ENCODE data around the gene CSNK1G1.

Gene CSNK1G1

DNA sequence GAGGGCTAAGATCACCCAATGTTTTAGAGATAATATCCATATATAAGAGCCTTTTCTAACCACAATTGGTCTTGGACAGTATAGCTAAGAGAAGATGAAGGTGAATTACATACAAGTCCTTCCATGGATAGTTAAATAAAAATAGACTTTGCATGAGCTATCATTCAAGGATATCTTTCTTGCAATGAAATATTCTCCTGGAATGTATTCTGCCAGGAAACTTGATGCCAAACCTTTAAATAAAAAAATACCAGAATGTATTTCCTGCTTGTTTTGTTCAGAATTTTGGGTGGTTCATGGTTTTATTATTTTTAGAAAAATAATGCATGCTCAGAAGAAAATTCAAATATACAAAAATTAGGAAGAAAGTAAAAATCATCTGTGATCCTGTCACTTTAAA, 104.3 kb downstream of the CSNK1G1 start:
- H3K4me3 ChIP-seq (ENCODE audit: low read depth, low read length) = no peak overlapping the region

DNA sequence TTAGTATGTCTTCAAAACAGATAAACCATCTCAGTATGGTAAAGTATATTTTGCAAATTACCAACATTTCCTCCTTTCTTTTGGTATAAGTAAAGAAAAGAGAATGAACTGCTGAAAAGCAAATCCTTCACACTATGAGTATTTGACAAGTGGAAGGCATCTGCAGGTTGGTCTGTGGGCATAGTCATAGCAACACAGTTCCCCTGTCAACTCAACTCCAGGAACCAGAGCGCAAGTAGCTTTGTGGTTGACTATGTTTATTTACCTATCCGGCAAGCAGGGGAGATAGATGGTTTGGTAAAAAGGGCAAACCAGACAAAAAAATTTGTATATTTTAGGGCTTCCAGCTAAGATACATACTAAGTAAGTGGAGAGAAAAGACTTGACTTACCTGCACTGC, 104.9 kb downstream of the CSNK1G1 start:
- no peak for DNase-seq (ENCODE audit: low read depth)

More for the DNA sequence above, 104.3 kb downstream of the CSNK1G1 start:
- DNase-seq (ENCODE audit: low read depth) = no peak
- TF ChIP-seq CTCF (IDR thresholded peaks at IDR 0.05; ENCODE audit: low read depth, low read length) = no peak
- no peak for TF ChIP-seq POLR2A (IDR thresholded peaks at IDR 0.05; ENCODE audit: extremely low read depth, insufficient read length)
- no peak for TF ChIP-seq MYC (IDR thresholded peaks at IDR 0.05; ENCODE audit: low read depth, low read length)
- no peak for TF ChIP-seq MAX (IDR thresholded peaks at IDR 0.05; ENCODE audit: low read depth, low read length)

GRCh38 chr15:64249883-64250575, 105.9 kb downstream of the CSNK1G1 start:
- no peak overlapping the region for H3K4me3 ChIP-seq (ENCODE audit: low read depth, low read length)
- DNase-seq (ENCODE audit: low read depth) = no peak
- no peak for TF ChIP-seq CTCF (IDR thresholded peaks at IDR 0.05; ENCODE audit: low read depth, low read length)
- no peak for TF ChIP-seq MYC (IDR thresholded peaks at IDR 0.05; ENCODE audit: low read depth, low read length)
- TF ChIP-seq POLR2A (IDR thresholded peaks at IDR 0.05; ENCODE audit: extremely low read depth, insufficient read length) = no peak
- TF ChIP-seq MAX (IDR thresholded peaks at IDR 0.05; ENCODE audit: low read depth, low read length) = no peak

More for the DNA sequence above, 104.9 kb downstream of the CSNK1G1 start:
- TF ChIP-seq MAX (IDR thresholded peaks at IDR 0.05; ENCODE audit: low read depth, low read length) (no peak), POLR2A (IDR thresholded peaks at IDR 0.05; ENCODE audit: extremely low read depth, insufficient read length) (no peak), MYC (IDR thresholded peaks at IDR 0.05; ENCODE audit: low read depth, low read length) (no peak), CTCF (IDR thresholded peaks at IDR 0.05; ENCODE audit: low read depth, low read length) (no peak)
- no peak overlapping the region for H3K4me3 ChIP-seq (ENCODE audit: low read depth, low read length)

- TF ChIP-seq MYC (IDR thresholded peaks at IDR 0.05; ENCODE audit: low read depth, low read length) (no peak), CTCF (IDR thresholded peaks at IDR 0.05; ENCODE audit: low read depth, low read length) (no peak), POLR2A (IDR thresholded peaks at IDR 0.05; ENCODE audit: extremely low read depth, insufficient read length) (no peak), MAX (IDR thresholded peaks at IDR 0.05; ENCODE audit: low read depth, low read length) (no peak)
- DNase-seq (ENCODE audit: low read depth) = no peak
- no peak overlapping the region for H3K4me3 ChIP-seq (ENCODE audit: low read depth, low read length)
Measured at GRCh38 chr15:64249406-64249805, 106.6 kb downstream of the CSNK1G1 start.

- peak; percentile 75 for DNase-seq (ENCODE audit: low read depth)
- no peak overlapping the region for H3K4me3 ChIP-seq (ENCODE audit: low read depth, low read length)
- no peak for TF ChIP-seq CTCF (IDR thresholded peaks at IDR 0.05; ENCODE audit: low read depth, low read length)
- TF ChIP-seq MYC (IDR thresholded peaks at IDR 0.05; ENCODE audit: low read depth, low read length) = peak; percentile 23
- no peak for TF ChIP-seq MAX (IDR thresholded peaks at IDR 0.05; ENCODE audit: low read depth, low read length)
Measured at GRCh38 chr15:64247906-64248541, 107.9 kb downstream of the CSNK1G1 start.

Measured in NB4 (cell line).